ENCODE results near the gene TIGD4.

The TIGD4 gene

DNA sequence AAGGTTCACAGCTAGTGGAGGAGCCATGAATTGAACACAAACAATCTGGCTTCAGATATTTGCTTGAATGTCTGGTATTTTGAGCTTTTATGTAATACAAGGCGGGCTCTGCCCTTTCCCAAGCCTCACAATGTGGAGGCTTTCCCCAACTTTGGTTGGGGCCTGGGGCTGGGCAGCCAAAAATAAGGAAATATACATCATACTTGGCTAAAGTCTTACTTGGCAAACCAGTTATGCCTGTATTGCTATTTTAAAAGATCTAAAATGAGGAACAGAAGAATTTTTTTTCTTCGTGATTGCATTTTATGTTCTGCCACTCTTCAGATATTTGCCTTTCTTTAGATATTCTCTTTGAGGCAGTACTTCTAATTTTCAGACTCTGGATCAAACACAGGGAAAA, 26.3 kb upstream of the TIGD4 start:
- TF ChIP-seq TCF12 (IDR thresholded peaks at IDR 0.05; ENCODE audit: low read depth) = no peak
- no peak for TF ChIP-seq EP300 (IDR thresholded peaks at IDR 0.05; ENCODE audit: borderline replicate concordance)
- TF ChIP-seq NFIC (IDR thresholded peaks at IDR 0.05) = no peak

DNA sequence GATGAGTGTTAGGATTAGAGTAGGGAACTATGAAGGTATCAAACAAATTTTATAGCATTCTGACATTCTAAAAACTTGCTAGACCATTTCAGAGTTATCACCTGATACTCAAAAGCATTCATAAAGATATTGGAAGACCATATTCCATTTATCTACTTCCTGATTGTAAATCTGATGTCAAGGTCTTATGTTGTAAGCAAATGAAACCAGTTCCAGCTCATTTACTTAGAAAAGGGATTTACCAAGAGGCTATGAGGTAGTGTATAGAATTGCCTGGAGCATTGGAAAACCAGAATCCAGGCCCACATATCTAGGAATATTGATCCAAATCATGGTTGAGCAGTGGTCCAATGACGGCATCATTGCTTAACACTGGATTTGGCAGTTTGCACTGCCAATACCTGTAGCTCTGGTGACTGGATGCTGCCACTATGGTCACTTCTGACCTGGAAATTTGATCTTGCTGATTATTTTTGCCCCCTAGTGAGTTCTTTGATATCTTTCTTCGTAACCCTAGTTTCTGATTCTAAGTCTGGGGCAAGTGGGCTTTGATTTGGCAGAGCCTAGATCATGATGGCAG, 25.6 kb upstream of the TIGD4 start:
- no peak for TF ChIP-seq CEBPB (IDR thresholded peaks at IDR 0.05)
- TF ChIP-seq ZBTB7A (IDR thresholded peaks at IDR 0.05; ENCODE audit: low read depth) = no peak
- TF ChIP-seq CREB1 (IDR thresholded peaks at IDR 0.05; ENCODE audit: low read depth) = no peak
- no peak for TF ChIP-seq TCF12 (IDR thresholded peaks at IDR 0.05; ENCODE audit: low read depth)
- no peak for TF ChIP-seq RAD21 (IDR thresholded peaks at IDR 0.05; ENCODE audit: low read depth)
- no peak for TF ChIP-seq EGR1 (IDR thresholded peaks at IDR 0.05)
- TF ChIP-seq, protein P1, sequence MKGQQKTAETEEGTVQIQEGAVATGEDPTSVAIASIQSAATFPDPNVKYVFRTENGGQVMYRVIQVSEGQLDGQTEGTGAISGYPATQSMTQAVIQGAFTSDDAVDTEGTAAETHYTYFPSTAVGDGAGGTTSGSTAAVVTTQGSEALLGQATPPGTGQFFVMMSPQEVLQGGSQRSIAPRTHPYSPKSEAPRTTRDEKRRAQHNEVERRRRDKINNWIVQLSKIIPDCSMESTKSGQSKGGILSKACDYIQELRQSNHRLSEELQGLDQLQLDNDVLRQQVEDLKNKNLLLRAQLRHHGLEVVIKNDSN (IDR thresholded peaks at IDR 0.05) = no peak
- TF ChIP-seq, protein P2, sequence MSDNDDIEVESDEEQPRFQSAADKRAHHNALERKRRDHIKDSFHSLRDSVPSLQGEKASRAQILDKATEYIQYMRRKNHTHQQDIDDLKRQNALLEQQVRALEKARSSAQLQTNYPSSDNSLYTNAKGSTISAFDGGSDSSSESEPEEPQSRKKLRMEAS (IDR thresholded peaks at IDR 0.05) = no peak
- TF ChIP-seq FOXM1 (IDR thresholded peaks at IDR 0.05; ENCODE audit: borderline replicate concordance, low read depth) = no peak
- no peak for TF ChIP-seq EP300 (IDR thresholded peaks at IDR 0.05; ENCODE audit: borderline replicate concordance)

DNA sequence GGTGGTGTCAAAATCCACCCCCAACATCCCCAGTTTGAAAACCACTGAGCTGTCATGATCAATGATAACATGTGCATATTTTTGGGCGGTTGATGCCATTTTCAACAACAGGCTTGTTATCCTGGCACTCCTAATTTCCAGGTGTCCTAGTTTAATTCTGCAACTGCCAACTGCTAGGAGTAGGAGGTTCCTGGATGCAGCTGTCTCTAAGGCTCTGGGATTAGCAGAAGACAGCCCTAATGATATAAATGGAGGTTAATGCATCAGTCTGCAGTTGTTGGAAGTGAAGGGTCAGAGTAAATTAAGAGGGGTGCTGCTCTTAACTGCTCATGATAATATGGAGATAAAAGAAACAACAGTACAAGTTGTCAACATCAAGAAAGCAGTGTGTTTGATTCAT, 24.0 kb upstream of the TIGD4 start:
- TF ChIP-seq EGR1 (IDR thresholded peaks at IDR 0.05) (no peak), CREB1 (IDR thresholded peaks at IDR 0.05; ENCODE audit: low read depth) (no peak), CEBPB (IDR thresholded peaks at IDR 0.05) (no peak), TEAD4 (IDR thresholded peaks at IDR 0.05) (no peak), RAD21 (IDR thresholded peaks at IDR 0.05; ENCODE audit: low read depth) (no peak)

DNA sequence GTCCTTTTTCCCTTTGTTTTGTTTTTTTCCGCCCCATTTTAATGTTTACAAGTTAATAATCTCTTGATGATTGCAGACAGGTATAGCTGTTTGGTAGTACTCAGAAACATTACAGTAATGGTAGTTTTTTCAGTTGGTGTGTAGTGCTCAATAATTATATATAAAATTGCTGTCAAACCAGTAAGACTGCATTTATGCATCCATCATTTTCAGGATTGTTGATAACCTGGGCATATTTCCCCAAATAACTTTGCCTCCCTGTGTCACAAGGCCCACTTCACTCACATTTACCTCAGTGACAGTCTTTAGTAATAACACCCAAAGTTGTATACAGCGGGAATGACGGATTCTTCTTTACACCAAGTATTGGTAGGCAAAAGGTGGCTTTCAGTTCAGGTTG, 16.4 kb upstream of the TIGD4 start:
- TF ChIP-seq TCF12 (IDR thresholded peaks at IDR 0.05; ENCODE audit: low read depth) (no peak), CEBPB (IDR thresholded peaks at IDR 0.05) (no peak), TAF1 (IDR thresholded peaks at IDR 0.05; ENCODE audit: low read depth) (no peak), RAD21 (IDR thresholded peaks at IDR 0.05; ENCODE audit: low read depth) (no peak), NFIC (IDR thresholded peaks at IDR 0.05) (no peak), TEAD4 (IDR thresholded peaks at IDR 0.05) (no peak), EP300 (IDR thresholded peaks at IDR 0.05; ENCODE audit: borderline replicate concordance) (no peak), FOXM1 (IDR thresholded peaks at IDR 0.05; ENCODE audit: borderline replicate concordance, low read depth) (no peak), EGR1 (IDR thresholded peaks at IDR 0.05) (no peak), YY1 (IDR thresholded peaks at IDR 0.05; ENCODE audit: low read depth) (no peak), CREB1 (IDR thresholded peaks at IDR 0.05; ENCODE audit: low read depth) (no peak), ZBTB7A (IDR thresholded peaks at IDR 0.05; ENCODE audit: low read depth) (no peak)
- TF ChIP-seq, protein P2 (IDR thresholded peaks at IDR 0.05) = no peak
- TF ChIP-seq, protein P3, sequence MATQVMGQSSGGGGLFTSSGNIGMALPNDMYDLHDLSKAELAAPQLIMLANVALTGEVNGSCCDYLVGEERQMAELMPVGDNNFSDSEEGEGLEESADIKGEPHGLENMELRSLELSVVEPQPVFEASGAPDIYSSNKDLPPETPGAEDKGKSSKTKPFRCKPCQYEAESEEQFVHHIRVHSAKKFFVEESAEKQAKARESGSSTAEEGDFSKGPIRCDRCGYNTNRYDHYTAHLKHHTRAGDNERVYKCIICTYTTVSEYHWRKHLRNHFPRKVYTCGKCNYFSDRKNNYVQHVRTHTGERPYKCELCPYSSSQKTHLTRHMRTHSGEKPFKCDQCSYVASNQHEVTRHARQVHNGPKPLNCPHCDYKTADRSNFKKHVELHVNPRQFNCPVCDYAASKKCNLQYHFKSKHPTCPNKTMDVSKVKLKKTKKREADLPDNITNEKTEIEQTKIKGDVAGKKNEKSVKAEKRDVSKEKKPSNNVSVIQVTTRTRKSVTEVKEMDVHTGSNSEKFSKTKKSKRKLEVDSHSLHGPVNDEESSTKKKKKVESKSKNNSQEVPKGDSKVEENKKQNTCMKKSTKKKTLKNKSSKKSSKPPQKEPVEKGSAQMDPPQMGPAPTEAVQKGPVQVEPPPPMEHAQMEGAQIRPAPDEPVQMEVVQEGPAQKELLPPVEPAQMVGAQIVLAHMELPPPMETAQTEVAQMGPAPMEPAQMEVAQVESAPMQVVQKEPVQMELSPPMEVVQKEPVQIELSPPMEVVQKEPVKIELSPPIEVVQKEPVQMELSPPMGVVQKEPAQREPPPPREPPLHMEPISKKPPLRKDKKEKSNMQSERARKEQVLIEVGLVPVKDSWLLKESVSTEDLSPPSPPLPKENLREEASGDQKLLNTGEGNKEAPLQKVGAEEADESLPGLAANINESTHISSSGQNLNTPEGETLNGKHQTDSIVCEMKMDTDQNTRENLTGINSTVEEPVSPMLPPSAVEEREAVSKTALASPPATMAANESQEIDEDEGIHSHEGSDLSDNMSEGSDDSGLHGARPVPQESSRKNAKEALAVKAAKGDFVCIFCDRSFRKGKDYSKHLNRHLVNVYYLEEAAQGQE (IDR thresholded peaks at IDR 0.05; ENCODE audit: low read depth) = no peak
- TF ChIP-seq, protein P1 (IDR thresholded peaks at IDR 0.05) = no peak

DNA sequence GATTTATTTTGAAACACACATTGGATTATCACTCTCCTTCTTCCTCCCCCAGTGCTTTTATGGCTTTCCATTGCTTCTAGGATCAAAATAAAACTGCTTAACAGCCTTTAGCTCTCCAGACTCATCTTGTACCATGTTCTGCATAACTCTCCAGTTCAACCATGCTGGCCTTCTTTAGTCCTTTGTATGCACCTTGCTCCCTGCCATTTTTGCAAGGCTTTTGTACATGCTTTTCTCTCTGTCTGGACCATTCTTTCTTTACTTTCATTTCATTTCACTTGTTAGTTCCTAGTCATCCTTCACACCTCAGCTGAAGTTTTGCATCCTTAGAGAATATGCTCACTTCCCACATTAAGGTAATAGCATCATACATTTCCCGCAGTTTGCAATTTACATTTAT, 7.1 kb upstream of the TIGD4 start:
- TF ChIP-seq, protein P3 (IDR thresholded peaks at IDR 0.05; ENCODE audit: low read depth) = no peak
- TF ChIP-seq TAF1 (IDR thresholded peaks at IDR 0.05; ENCODE audit: low read depth) (no peak), EP300 (IDR thresholded peaks at IDR 0.05; ENCODE audit: borderline replicate concordance) (no peak), CREB1 (IDR thresholded peaks at IDR 0.05; ENCODE audit: low read depth) (no peak), FOXM1 (IDR thresholded peaks at IDR 0.05; ENCODE audit: borderline replicate concordance, low read depth) (no peak), EGR1 (IDR thresholded peaks at IDR 0.05) (no peak), TEAD4 (IDR thresholded peaks at IDR 0.05) (no peak), YY1 (IDR thresholded peaks at IDR 0.05; ENCODE audit: low read depth) (no peak), ZBTB7A (IDR thresholded peaks at IDR 0.05; ENCODE audit: low read depth) (no peak), RAD21 (IDR thresholded peaks at IDR 0.05; ENCODE audit: low read depth) (no peak), TCF12 (IDR thresholded peaks at IDR 0.05; ENCODE audit: low read depth) (no peak), CEBPB (IDR thresholded peaks at IDR 0.05) (no peak)
- TF ChIP-seq, protein P2 (IDR thresholded peaks at IDR 0.05) = no peak
